ENCODE measurements around the gene NKPD1. TPM values are rescaled to one million over a fixed set of nuclear protein-coding genes. Genes with fewer than 3 reads are reported as not detected.

Gene NKPD1
- total and polyA plus RNA-seq, 2 donors (not counting 1 experiment from before 2014, with no cell fraction given), result 0.27 to 0.36 TPM

DNA sequence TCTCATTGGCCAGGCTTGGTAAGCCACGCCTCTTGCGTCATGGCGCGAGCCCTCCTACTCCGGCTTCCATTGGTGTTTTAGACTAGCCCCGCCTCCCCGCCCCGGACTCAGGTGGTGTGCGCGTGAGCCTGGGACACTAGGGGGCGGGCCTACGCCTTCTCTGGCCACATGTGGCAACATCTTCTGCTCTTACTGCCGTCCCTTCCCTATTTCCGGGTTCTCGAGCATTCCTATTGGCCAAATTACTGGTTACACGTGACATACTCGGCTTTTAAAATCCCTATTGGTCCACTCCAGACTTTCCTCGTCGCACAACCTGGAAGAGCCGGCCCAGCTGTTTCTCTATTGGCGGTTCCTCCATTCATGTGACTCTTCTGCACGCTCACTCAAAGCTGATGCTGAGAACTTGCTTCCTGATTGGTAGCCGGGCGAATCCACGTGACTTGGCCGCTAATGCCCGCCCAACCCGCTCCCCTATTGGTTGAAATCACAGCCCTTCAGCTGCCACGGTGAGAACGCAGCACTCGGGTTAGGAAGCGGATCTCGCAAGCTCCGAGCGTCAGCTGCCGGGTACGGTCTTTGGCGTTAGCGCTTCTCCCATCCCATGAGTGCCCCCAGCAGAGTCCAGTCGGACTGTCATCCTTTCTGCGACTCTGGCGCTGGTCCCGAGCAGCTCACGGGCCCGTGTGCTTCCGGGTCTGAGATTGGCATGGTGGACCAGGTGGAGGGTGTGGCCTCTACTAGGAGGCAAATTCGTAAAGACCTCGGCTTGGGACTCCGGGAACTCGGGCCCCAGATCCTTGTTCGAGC is 17.7 kb upstream of the NKPD1 start, which contains the start of gene BLOC1S3:
Gene BLOC1S3 (plus strand): TSS at position 523 of the 810 bp plus-strand sequence. CDS start 513 bp downstream, outside the sequence.
- H3K4me2 ChIP-seq (replicated peaks; ENCODE audit: low read depth, low read length, poor library complexity, severe bottlenecking), result peak within 1 kb of the TSS; percentile 95
- Mint-ChIP-seq H3K27me3 (no peaks in the 10 kb centered on the region), H3K4me3 (peak within 1 kb of the TSS; percentile 95), H3K9me3 (ENCODE audit: insufficient read depth) (no peaks in the 10 kb centered on the region), H3K27ac (peak within 1 kb of the TSS; percentile 96), H3K4me1 (peaks cover 39% of the 10 kb centered on the region)
- no peaks in the 10 kb centered on the region for H3K27me3 ChIP-seq (replicated peaks in 1 of 4; ENCODE audit: control extremely low read depth in 1 of 4, control insufficient read depth in 3 of 4, insufficient read depth in 4 of 4, low read length in 3 of 4)
- H3K9ac ChIP-seq (ENCODE audit: low read length), result peak within 1 kb of the TSS; percentile 86
- no peak for TF ChIP-seq EZH2 (IDR thresholded peaks at IDR 0.05; ENCODE audit: borderline replicate concordance, insufficient read depth, low read depth, low read length, poor library complexity, severe bottlenecking)
- TF ChIP-seq, protein P1, sequence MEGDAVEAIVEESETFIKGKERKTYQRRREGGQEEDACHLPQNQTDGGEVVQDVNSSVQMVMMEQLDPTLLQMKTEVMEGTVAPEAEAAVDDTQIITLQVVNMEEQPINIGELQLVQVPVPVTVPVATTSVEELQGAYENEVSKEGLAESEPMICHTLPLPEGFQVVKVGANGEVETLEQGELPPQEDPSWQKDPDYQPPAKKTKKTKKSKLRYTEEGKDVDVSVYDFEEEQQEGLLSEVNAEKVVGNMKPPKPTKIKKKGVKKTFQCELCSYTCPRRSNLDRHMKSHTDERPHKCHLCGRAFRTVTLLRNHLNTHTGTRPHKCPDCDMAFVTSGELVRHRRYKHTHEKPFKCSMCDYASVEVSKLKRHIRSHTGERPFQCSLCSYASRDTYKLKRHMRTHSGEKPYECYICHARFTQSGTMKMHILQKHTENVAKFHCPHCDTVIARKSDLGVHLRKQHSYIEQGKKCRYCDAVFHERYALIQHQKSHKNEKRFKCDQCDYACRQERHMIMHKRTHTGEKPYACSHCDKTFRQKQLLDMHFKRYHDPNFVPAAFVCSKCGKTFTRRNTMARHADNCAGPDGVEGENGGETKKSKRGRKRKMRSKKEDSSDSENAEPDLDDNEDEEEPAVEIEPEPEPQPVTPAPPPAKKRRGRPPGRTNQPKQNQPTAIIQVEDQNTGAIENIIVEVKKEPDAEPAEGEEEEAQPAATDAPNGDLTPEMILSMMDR (IDR thresholded peaks at IDR 0.05), result peak; percentile 38
- H3K4me1 ChIP-seq (ENCODE audit: control insufficient read depth in 2 of 2, insufficient read depth in 2 of 2, low read length in 2 of 2), result peaks cover 24 to 35% of the 10 kb centered on the region in 2 donors
- peak within 1 kb of the TSS; percentile 86 to 91 for H3K27ac ChIP-seq (ENCODE audit: low read length in 2 of 2)
- ChIA-PET CTCF (interaction anchor here (0.7 to 1.8 kb wide), 11 partner anchors 9 to 524 kb away, joined by 3 to 19 read pairs (median 3); partner anchors contain the start of gene PPP1R37), POLR2A (interaction anchor here (0.6 to 1.5 kb wide), 10 partner anchors 14 to 1394 kb away, joined by 3 to 17 read pairs (median 4); partner anchors contain the start of genes CLPTM1, GEMIN7 and PPP1R37)
- under 1% methylated on average over 51 of the region's 51 CpGs for WGBS (ENCODE audit: insufficient coverage)
- H3K4me3 ChIP-seq (ENCODE audit: control extremely low read depth in 1 of 5, extremely low read depth in 1 of 5, insufficient read depth in 1 of 5, low read depth in 2 of 5, low read length in 4 of 5), result peak within 1 kb of the TSS; percentile 93 to 99 (median 95)
- intact Hi-C loops (cut with micrococcal nuclease), result loop anchor here (1.0 kb wide), 7 partner anchors 87 to 288 kb away; partner anchors contain the start of genes CLPTM1 and ERCC2
- H4K20me1 ChIP-seq (ENCODE audit: control insufficient read depth, insufficient read depth, low read length, poor library complexity, severe bottlenecking), result peaks cover 31% of the 10 kb centered on the region
- H3K36me3 ChIP-seq (replicated peaks in 1 of 2; ENCODE audit: control extremely low read depth in 1 of 2, control insufficient read depth in 1 of 2, extremely low read depth in 1 of 2, insufficient read depth in 2 of 2, low read length in 1 of 2), result peaks cover 4% of the 10 kb centered on the region in 2 experiments
- H3K79me2 ChIP-seq (ENCODE audit: control insufficient read depth, insufficient read depth, low read length), result peaks cover 63% of the 10 kb centered on the region
- H2AFZ ChIP-seq (ENCODE audit: insufficient read depth, low read depth, low read length, poor library complexity, severe bottlenecking), result peak within 1 kb of the TSS; percentile 92
- DNase-seq (peak; percentile 100), ATAC-seq (ENCODE audit: low read depth) (peak; percentile 88)
- H3K9me3 ChIP-seq (ENCODE audit: control extremely low read depth in 1 of 3, control insufficient read depth in 2 of 3, insufficient read depth in 1 of 3, low read length in 2 of 3), result no peaks in the 10 kb centered on the region

Measured in B cell (primary cell).